Measurements from ENCODE around the gene HEXD.

Gene HEXD

GRCh38 chr17:82491196-82491530, 73.0 kb downstream of the HEXD start:
- no peak for DNase-seq (ENCODE audit: low read depth)
- H3K4me3 ChIP-seq (ENCODE audit: control insufficient read depth, low read depth, low read length): no peak overlapping the region
- TF ChIP-seq, protein P1, sequence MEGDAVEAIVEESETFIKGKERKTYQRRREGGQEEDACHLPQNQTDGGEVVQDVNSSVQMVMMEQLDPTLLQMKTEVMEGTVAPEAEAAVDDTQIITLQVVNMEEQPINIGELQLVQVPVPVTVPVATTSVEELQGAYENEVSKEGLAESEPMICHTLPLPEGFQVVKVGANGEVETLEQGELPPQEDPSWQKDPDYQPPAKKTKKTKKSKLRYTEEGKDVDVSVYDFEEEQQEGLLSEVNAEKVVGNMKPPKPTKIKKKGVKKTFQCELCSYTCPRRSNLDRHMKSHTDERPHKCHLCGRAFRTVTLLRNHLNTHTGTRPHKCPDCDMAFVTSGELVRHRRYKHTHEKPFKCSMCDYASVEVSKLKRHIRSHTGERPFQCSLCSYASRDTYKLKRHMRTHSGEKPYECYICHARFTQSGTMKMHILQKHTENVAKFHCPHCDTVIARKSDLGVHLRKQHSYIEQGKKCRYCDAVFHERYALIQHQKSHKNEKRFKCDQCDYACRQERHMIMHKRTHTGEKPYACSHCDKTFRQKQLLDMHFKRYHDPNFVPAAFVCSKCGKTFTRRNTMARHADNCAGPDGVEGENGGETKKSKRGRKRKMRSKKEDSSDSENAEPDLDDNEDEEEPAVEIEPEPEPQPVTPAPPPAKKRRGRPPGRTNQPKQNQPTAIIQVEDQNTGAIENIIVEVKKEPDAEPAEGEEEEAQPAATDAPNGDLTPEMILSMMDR (IDR thresholded peaks at IDR 0.05; ENCODE audit: control insufficient read depth, insufficient read depth, low read depth, low read length, missing control alignments): no peak

DNA sequence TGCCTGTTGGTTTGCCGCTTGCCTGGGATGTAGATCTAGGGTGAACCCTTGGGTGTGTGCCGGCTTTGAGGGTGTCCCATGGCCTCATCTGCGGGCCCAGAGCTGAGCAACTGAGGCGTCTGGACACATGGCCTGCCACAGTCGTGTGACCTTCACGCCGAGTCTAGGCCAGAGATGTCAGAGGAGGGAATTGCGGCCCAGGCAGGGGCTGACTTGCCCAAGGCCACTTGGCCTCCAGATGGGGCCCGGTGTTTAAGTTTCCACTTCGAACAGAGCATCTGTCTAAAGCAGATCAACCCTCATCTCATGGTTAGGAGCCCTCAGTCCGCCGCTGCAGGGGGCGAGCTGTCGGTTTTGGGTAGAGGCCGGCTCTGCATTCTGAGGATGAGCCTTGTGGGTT, 73.4 kb downstream of the HEXD start:
- no peak overlapping the region for H3K4me3 ChIP-seq (ENCODE audit: control insufficient read depth, low read depth, low read length)
- TF ChIP-seq, protein P1 (IDR thresholded peaks at IDR 0.05; ENCODE audit: control insufficient read depth, insufficient read depth, low read depth, low read length, missing control alignments): no peak
- no peak for DNase-seq (ENCODE audit: low read depth)

All from AG09309 (cell line).